Measurements from ENCODE around the gene KLHL7.

- TF ChIP-seq POLR2AphosphoS5 (IDR thresholded peaks at IDR 0.05; ENCODE audit: low read depth, low read length): no peak
- no peak for TF ChIP-seq CTCF (IDR thresholded peaks at IDR 0.05 in 2 of 3, conservative IDR thresholded peaks at IDR 0.05 in 1 of 3; ENCODE audit: borderline replicate concordance in 1 of 3, insufficient read depth in 1 of 3, low read depth in 2 of 3, low read length in 2 of 3)
- no peak for TF ChIP-seq SIN3A (IDR thresholded peaks at IDR 0.05; ENCODE audit: low read depth)
- no peak for TF ChIP-seq POLR2A (IDR thresholded peaks at IDR 0.05; ENCODE audit: borderline replicate concordance, extremely low read depth, insufficient read depth, insufficient read length)
- no peak for TF ChIP-seq SP1 (IDR thresholded peaks at IDR 0.05; ENCODE audit: low read depth)
- no peak for TF ChIP-seq MAX (IDR thresholded peaks at IDR 0.05)
- no peak for TF ChIP-seq SRF (IDR thresholded peaks at IDR 0.05; ENCODE audit: low read depth)
- TF ChIP-seq CBX3 (IDR thresholded peaks at IDR 0.05; ENCODE audit: low read depth): no peak
- TF ChIP-seq JUND (IDR thresholded peaks at IDR 0.05): no peak
- no peak for TF ChIP-seq FOSL1 (IDR thresholded peaks at IDR 0.05; ENCODE audit: low read depth)
- no peak for TF ChIP-seq RAD21 (IDR thresholded peaks at IDR 0.05; ENCODE audit: low read depth)
- no peak for TF ChIP-seq EGR1 (IDR thresholded peaks at IDR 0.05; ENCODE audit: low read depth)
These were observed 30.6 kb downstream of the KLHL7 start for GRCh38 chr7:23136216-23136615.

All from HCT116 (cell line).